Cerebellar cortex (tissue), 1 donor: ENCODE data around the gene COL6A2.
"Not testable (repeated sequence)": the region's sequence is repeated elsewhere in the genome, so short reads cannot be mapped to it uniquely, and the experiment has no call there.

ENCODE experiments used
- DNase-seq: peaks from one replicate; pipeline ENCODE4 v3.0.0-alpha.2; 2015; ENCODE audit warnings: low spot score

Gene COL6A2

GRCh38 chr21:46156678-46157077 lies 58.8 kb downstream of the COL6A2 start:
- no peak for DNase-seq

GRCh38 chr21:46157396-46157986 lies 59.6 kb downstream of the COL6A2 start:
- no peak for DNase-seq

GRCh38 chr21:46157987-46158451 lies 60.1 kb downstream of the COL6A2 start:
- DNase-seq, result no peak

- DNase-seq, result no peak
Measured at GRCh38 chr21:46158666-46159300, 60.9 kb downstream of the COL6A2 start.

GRCh38 chr21:46159390-46159789 lies 61.5 kb downstream of the COL6A2 start:
- no peak for DNase-seq

- no peak for DNase-seq
Measured at GRCh38 chr21:46159841-46160656, 62.1 kb downstream of the COL6A2 start.

- no peak for DNase-seq
Measured at GRCh38 chr21:46160657-46160906, 62.7 kb downstream of the COL6A2 start.

- no peak for DNase-seq
Measured at GRCh38 chr21:46160907-46161632, 63.2 kb downstream of the COL6A2 start.

GRCh38 chr21:46161633-46162592 lies 64.0 kb downstream of the COL6A2 start:
- no peak for DNase-seq

- no peak for DNase-seq
Measured at GRCh38 chr21:46163380-46163779, 65.5 kb downstream of the COL6A2 start.

- no peak for DNase-seq
Measured at GRCh38 chr21:46165098-46165497, 67.2 kb downstream of the COL6A2 start.

- no peak for DNase-seq
Measured at GRCh38 chr21:46168238-46168637, 70.3 kb downstream of the COL6A2 start.

- DNase-seq, result no peak
Measured at GRCh38 chr21:46168659-46169386, 70.9 kb downstream of the COL6A2 start.

GRCh38 chr21:46170436-46171193 lies 72.7 kb downstream of the COL6A2 start:
- not testable (repeated sequence) for DNase-seq

- DNase-seq, result no peak
Measured at GRCh38 chr21:46171585-46171984, 73.7 kb downstream of the COL6A2 start.

GRCh38 chr21:46171996-46172862 lies 74.3 kb downstream of the COL6A2 start:
- DNase-seq, result no peak

- DNase-seq, result no peak
Measured at GRCh38 chr21:46172863-46173528, 75.1 kb downstream of the COL6A2 start.

GRCh38 chr21:46173573-46173972 lies 75.7 kb downstream of the COL6A2 start:
- no peak for DNase-seq
